CD4-positive, alpha-beta memory T cell (primary cell): ENCODE measurements around the gene FGF19. TPM values are rescaled to one million over a fixed set of nuclear protein-coding genes. Genes with fewer than 3 reads are reported as not detected.

Experiments
- CTCF ChIA-PET: fragments of 350-600 bp; sonication (Branson Sonifier 250); formaldehyde crosslinking; loops from one replicate; lab custom pipeline; 2021; ENCODE audit warnings: inconsistent platforms; ENCODE audit not compliant: partially characterized antibody; lab: Charles Lee
- POLR2A ChIA-PET: fragments of 350-600 bp; sonication (Branson Sonifier 250); formaldehyde crosslinking; loops from one replicate; lab custom pipeline; 2021; ENCODE audit not compliant: partially characterized antibody; lab: Charles Lee
- DNase-seq, 5 donors: peaks; one replicate each; pipeline versions ENCODE4 v3.0.0 to v3.0.0-alpha.2; 2020 to 2022; ENCODE audit warnings: mixed read lengths in 1 of 5
- H3K27ac ChIP-seq: one replicate; pipeline ENCODE4 v1.7.0; 2013; ENCODE audit warnings: low read depth, low read length
- H3K27me3 ChIP-seq: 2 replicates; pipeline ENCODE4 v1.7.0; 2013; ENCODE audit warnings: mild to moderate bottlenecking, low read length, moderate library complexity; ENCODE audit not compliant: insufficient read depth
- H3K36me3 ChIP-seq: 2 replicates; pipeline ENCODE4 v1.7.0; 2013; ENCODE audit warnings: mild to moderate bottlenecking, low read length, moderate library complexity; ENCODE audit not compliant: insufficient read depth
- H3K4me1 ChIP-seq: 2 replicates; pipeline ENCODE4 v1.7.0; 2013; ENCODE audit warnings: mild to moderate bottlenecking, low read length, moderate library complexity; ENCODE audit not compliant: insufficient read depth
- H3K4me3 ChIP-seq, 2 donors: one replicate each; pipeline ENCODE4 v1.7.0; 2013; ENCODE audit warnings: low read length in 2 of 2, mild to moderate bottlenecking in 1 of 2
- H3K9me3 ChIP-seq, 2 donors: one replicate each; pipeline ENCODE4 v1.7.0; 2013; ENCODE audit warnings: low read length in 2 of 2, control low read depth in 1 of 2; ENCODE audit not compliant: control insufficient read depth in 1 of 2
- H3K27ac Mint-ChIP-seq, 7 donors: one replicate each; pipeline ENCODE4 v1.8.0; 2020 to 2021; ENCODE audit warnings: mixed read lengths in 7 of 7, mild to moderate bottlenecking in 6 of 7, inconsistent platforms in 3 of 7, moderate library complexity in 3 of 7
- H3K27me3 Mint-ChIP-seq, 2 donors: one replicate each; pipeline ENCODE4 v1.8.0; 2020 to 2021; ENCODE audit warnings: mixed read lengths in 2 of 2
- H3K36me3 Mint-ChIP-seq, 2 donors: one replicate each; pipeline ENCODE4 v1.8.0; 2020 to 2021; ENCODE audit warnings: mixed read lengths in 2 of 2, inconsistent platforms in 1 of 2, mild to moderate bottlenecking in 1 of 2
- H3K4me1 Mint-ChIP-seq, 4 donors: one replicate each; pipeline ENCODE4 v1.8.0; 2020 to 2021; ENCODE audit warnings: mixed read lengths in 4 of 4, mild to moderate bottlenecking in 1 of 4
- H3K4me3 Mint-ChIP-seq, 8 donors: one replicate each; pipeline ENCODE4 v1.8.0; 2020 to 2021; ENCODE audit warnings: mixed read lengths in 8 of 8, mild to moderate bottlenecking in 7 of 8, moderate library complexity in 6 of 8, inconsistent platforms in 3 of 8
- H3K9me3 Mint-ChIP-seq, 8 donors: one replicate each; pipeline ENCODE4 v1.8.0; 2020 to 2021; ENCODE audit warnings: mixed read lengths in 8 of 8, mild to moderate bottlenecking in 5 of 8, inconsistent platforms in 3 of 8, moderate library complexity in 1 of 8
- intact Hi-C: fragments of 100-400 bp; cut with micrococcal nuclease; formaldehyde crosslinking; loops from one replicate; pipeline ENCODE4 v1.15.1; 2023
- polyA plus RNA-seq, 2 donors: library from polyadenylated mRNA; unstranded; fragments of 300-500 nt; fragmentation: Illumina TruSeq; gene quantifications; one replicate each; pipeline ENCODE4 v1.2.3, GENCODE V29; 2021
- total RNA-seq, 2 experiments: library from RNA; stranded (reverse); gene quantifications; one replicate each; pipeline ENCODE4 v1.2.3, GENCODE V29; 2021

FGF19 gene
- total and polyA plus RNA-seq, 4 experiments from 2014 or later = not detected

DNA sequence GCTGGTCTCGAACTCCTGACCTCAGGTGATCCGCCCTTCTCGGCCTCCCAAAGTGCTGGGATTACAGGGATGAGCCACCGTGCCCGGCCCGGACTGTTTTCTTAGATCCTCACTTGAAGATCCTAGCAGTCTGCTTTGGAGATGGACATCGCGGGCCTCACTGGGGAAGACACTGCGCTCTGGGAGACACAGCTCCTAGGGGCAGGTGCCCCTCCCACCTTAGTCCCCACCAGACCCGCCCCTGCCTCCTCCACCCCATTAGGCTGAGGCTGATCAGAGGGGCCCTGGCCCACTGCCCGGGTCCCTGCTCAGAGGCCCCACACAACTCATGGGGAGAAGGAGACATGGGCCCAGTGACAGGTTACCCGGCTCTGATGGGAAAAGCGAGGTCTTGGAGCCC, 17.4 kb downstream of the FGF19 start:
- Mint-ChIP-seq H3K9me3 (peaks cover 0 to 3% (median 0%) of the 10 kb centered on the region in 8 donors), H3K27me3 (peaks cover 12 to 16% of the 10 kb centered on the region in 2 donors), H3K4me3 (peak overlapping the region in 1 of 8 donors; percentile 39), H3K27ac (no peak overlapping the region), H3K4me1 (peaks cover 2 to 7% (median 4%) of the 10 kb centered on the region in 4 donors), H3K36me3 (no peaks in the 10 kb centered on the region)
- intact Hi-C loops = loop anchor here (2.0 to 5.0 kb wide), 2 partner anchors 504 to 1071 kb away; no protein-coding TSS in a partner anchor
- peaks cover 7% of the 10 kb centered on the region for H3K4me1 ChIP-seq
- ChIA-PET POLR2A (no interaction called here), CTCF (interaction anchor here (0.7 to 1.4 kb wide), 4 partner anchors 16 to 1084 kb away, joined by 3 to 4 read pairs (median 3); no protein-coding TSS in a partner anchor)
- H3K27ac ChIP-seq = no peak overlapping the region
- no peaks in the 10 kb centered on the region for H3K9me3 ChIP-seq
- H3K4me3 ChIP-seq = no peak overlapping the region
- no peaks in the 10 kb centered on the region for H3K36me3 ChIP-seq
- no peaks in the 10 kb centered on the region for H3K27me3 ChIP-seq
- no peak for DNase-seq

DNA sequence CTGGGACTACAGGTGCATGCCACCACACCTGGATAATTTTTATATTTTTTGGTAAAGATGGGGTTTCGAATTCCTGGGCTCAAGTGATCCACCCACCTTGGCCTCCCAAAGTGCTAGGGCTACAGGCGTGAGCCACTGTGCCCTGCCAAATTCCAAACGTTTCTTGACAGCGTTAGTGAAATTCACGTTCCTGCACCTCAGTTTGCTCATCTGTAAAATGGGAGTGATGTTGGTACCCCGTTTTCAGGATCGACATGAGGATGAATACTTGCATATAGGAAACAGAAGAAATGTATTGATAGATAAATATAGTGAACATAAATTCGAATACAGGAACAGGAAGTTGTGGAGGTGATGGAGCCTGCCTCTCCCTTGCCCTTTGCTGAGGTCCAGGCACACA, 18.5 kb downstream of the FGF19 start:
- Histone ChIP-seq H3K27ac (no peak overlapping the region), H3K36me3 (no peaks in the 10 kb centered on the region), H3K9me3 (no peaks in the 10 kb centered on the region), H3K4me3 (no peak overlapping the region), H3K4me1 (peaks cover 7% of the 10 kb centered on the region), H3K27me3 (no peaks in the 10 kb centered on the region)
- POLR2A ChIA-PET = no interaction called here
- CTCF ChIA-PET = interaction anchor here (0.7 to 1.4 kb wide), 5 partner anchors 9 to 203 kb away, joined by 3 to 4 read pairs (median 3); no protein-coding TSS in a partner anchor
- DNase-seq = no peak
- H3K4me1 Mint-ChIP-seq = peaks cover 2 to 7% (median 4%) of the 10 kb centered on the region in 4 donors
- no peaks in the 10 kb centered on the region for H3K9me3 Mint-ChIP-seq
- H3K27me3 Mint-ChIP-seq = peaks cover 7 to 11% of the 10 kb centered on the region in 2 donors
- intact Hi-C loops = loop anchor here (5.0 kb wide), 1 partner anchor 1072 kb away; no protein-coding TSS in a partner anchor
- peak overlapping the region in 1 of 7 donors; percentile 77 for H3K27ac Mint-ChIP-seq
- H3K4me3 Mint-ChIP-seq = peak overlapping the region; percentile 55 to 84 (median 70)
- no peaks in the 10 kb centered on the region for H3K36me3 Mint-ChIP-seq

DNA sequence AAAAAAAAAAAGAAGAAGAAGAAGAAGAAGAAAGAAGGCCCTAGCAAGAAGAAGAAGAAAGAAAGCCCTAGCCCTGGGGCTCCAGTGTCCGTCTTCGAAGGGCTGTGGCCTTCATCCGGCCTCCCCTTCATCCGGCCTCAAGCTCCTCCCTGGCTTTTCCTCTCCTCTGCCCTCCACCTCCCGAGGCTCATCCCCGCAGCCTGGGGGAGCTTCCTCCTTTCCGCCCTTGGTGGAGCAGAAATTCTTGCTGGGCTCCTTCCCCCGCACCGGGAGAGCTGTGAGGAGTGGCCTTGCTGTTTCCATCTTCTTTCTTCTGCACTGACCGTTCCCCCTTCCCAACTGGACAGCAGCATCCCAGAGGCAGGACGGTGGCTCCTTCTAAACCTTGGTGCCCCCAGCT, 19.2 kb downstream of the FGF19 start:
- Mint-ChIP-seq H3K9me3 (no peaks in the 10 kb centered on the region), H3K27me3 (peaks cover 7 to 9% of the 10 kb centered on the region in 2 donors), H3K4me1 (peaks cover 2 to 7% (median 4%) of the 10 kb centered on the region in 4 donors), H3K27ac (no peak overlapping the region), H3K36me3 (no peaks in the 10 kb centered on the region), H3K4me3 (no peak overlapping the region)
- Histone ChIP-seq H3K4me1 (peaks cover 7% of the 10 kb centered on the region), H3K27me3 (no peaks in the 10 kb centered on the region), H3K4me3 (no peak overlapping the region), H3K9me3 (no peaks in the 10 kb centered on the region), H3K27ac (no peak overlapping the region), H3K36me3 (no peaks in the 10 kb centered on the region)
- CTCF ChIA-PET = interaction anchor here (0.6 to 0.8 kb wide), 2 partner anchors 158 to 508 kb away, joined by 3 to 5 read pairs; no protein-coding TSS in a partner anchor
- no peak for DNase-seq
- intact Hi-C loops = loop anchor here (5.0 kb wide), 1 partner anchor 1073 kb away; no protein-coding TSS in a partner anchor
- POLR2A ChIA-PET = no interaction called here

DNA sequence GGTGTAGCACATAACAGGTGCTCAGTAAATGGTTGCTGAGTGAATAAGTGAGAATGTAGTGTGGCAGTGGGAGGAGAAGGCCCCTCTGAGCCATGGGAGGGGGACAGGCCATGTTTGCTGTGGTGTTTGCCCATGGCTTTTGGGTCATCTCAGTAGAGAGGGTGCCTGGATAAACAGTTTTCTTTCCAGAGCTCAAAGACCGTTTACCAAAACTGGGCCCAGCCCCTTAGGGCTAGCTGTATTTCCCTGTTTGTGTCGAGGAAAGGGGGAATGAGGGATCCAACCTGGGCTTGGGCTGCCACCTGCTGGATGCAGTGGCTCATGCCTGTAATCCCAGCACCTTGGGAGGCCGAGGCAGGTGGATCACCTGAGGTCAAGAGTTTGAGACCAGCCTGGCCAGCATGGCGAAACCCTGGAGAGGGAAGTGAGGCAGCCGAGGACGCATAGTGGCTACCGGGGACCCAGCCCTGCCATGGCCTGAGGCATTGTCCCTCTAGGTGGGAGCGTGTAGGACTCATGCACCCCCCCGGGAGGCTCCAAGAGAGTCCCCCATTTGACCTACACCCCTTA, 20.0 kb downstream of the FGF19 start:
- intact Hi-C loops = no loop called here
- ChIA-PET CTCF (interaction anchor here (0.8 kb wide), 1 partner anchor 158 kb away, joined by 5 read pairs; no protein-coding TSS in a partner anchor), POLR2A (no interaction called here)
- Histone ChIP-seq H3K27me3 (no peaks in the 10 kb centered on the region), H3K9me3 (no peaks in the 10 kb centered on the region), H3K27ac (no peak overlapping the region), H3K4me3 (no peak overlapping the region), H3K36me3 (no peaks in the 10 kb centered on the region), H3K4me1 (peaks cover 7% of the 10 kb centered on the region)
- H3K36me3 Mint-ChIP-seq = no peaks in the 10 kb centered on the region
- peaks cover 4 to 8% of the 10 kb centered on the region in 2 donors for H3K27me3 Mint-ChIP-seq
- no peak for DNase-seq
- H3K4me3 Mint-ChIP-seq = peak overlapping the region in 1 of 8 donors; percentile 2
- peaks cover 2 to 7% (median 4%) of the 10 kb centered on the region in 4 donors for H3K4me1 Mint-ChIP-seq
- no peaks in the 10 kb centered on the region for H3K9me3 Mint-ChIP-seq
- no peak overlapping the region for H3K27ac Mint-ChIP-seq

DNA sequence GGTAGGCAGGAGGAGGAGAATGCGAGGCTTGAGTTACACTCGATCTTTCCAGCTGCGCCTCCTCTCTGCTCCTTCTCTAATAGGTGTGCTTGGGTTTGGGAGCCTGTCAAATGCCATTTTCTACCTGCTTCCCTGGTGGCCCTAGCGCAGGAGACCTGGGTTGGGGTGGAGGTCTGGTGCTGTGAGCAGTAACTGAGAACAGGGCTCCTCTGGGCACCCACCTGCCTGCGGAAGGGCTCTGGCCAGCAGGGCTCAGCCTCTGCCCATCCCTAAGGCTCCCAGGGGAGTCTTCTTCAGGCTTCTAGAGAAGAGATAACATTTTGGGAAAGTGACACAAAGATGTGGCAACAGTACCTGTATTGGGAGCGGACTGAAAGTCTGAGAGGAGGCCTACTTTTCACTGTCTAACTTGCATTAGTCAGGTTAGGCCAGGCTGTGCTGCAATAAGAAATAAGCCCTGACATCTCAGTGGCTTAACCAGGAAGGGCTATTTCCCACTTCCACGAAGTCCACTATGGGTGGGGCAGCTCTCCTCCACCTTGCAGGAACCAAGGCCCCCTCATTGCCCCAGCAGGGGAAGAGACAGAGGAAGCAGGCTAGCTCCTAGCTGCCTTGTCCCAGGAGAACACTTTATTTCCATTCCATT, 21.0 kb downstream of the FGF19 start:
- no peak overlapping the region for H3K27ac ChIP-seq
- no peaks in the 10 kb centered on the region for H3K36me3 Mint-ChIP-seq
- H3K27me3 ChIP-seq = no peaks in the 10 kb centered on the region
- intact Hi-C loops = no loop called here
- H3K36me3 ChIP-seq = no peaks in the 10 kb centered on the region
- DNase-seq = no peak
- no peaks in the 10 kb centered on the region for H3K9me3 ChIP-seq
- no peak overlapping the region for H3K4me3 ChIP-seq
- no peak overlapping the region for H3K4me3 Mint-ChIP-seq
- ChIA-PET CTCF (no interaction called here), POLR2A (no interaction called here)
- no peak overlapping the region for H3K27ac Mint-ChIP-seq
- H3K4me1 ChIP-seq = peaks cover 7% of the 10 kb centered on the region
- peaks cover 3% of the 10 kb centered on the region in 2 donors for H3K27me3 Mint-ChIP-seq
- no peaks in the 10 kb centered on the region for H3K9me3 Mint-ChIP-seq
- peaks cover 2 to 7% (median 4%) of the 10 kb centered on the region in 4 donors for H3K4me1 Mint-ChIP-seq

DNA sequence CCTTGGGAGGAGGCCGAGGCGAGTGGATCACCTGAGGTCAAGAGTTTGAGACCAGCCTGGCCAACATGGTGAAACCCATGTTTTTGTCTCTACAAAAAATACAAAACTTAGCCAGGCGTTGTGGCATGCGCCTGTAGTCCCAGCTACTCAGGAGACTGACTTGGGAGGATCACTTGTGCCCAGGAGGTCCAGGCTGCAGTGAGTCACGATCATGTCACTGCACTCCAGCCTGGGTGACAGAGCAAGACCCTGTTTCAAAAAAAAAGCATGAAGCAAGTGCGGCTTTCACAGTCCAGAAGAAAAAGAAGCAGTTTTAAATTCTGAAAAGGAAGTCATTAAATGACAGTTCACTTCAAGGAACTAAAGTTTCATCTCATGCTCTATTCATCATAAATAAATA, 21.6 kb downstream of the FGF19 start:
- Mint-ChIP-seq H3K36me3 (no peaks in the 10 kb centered on the region), H3K27me3 (peaks cover 2 to 3% of the 10 kb centered on the region in 2 donors), H3K4me1 (peaks cover 2 to 7% (median 4%) of the 10 kb centered on the region in 4 donors), H3K27ac (peak overlapping the region in 1 of 7 donors; percentile 47), H3K4me3 (no peak overlapping the region), H3K9me3 (no peaks in the 10 kb centered on the region)
- DNase-seq = no peak
- CTCF ChIA-PET = no interaction called here
- POLR2A ChIA-PET = no interaction called here
- Histone ChIP-seq H3K27me3 (no peaks in the 10 kb centered on the region), H3K4me1 (peaks cover 7% of the 10 kb centered on the region), H3K9me3 (no peaks in the 10 kb centered on the region), H3K27ac (no peak overlapping the region), H3K36me3 (no peaks in the 10 kb centered on the region), H3K4me3 (no peak overlapping the region)
- intact Hi-C loops = no loop called here

DNA sequence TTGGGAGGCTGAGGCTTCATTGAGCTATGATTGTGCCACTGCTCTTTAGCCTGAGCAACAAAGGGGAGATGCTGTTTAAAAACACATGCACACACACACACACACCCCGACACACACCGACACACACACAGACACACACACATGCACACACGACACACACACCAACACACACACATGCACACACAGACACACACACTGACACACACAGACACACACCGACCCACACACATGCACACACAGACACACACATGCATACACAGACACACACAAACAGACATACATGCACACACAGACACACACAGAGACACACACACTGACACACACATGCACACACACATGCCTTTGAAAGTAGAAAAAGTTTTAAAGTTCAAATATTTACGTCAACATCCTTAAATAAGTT, 23.1 kb downstream of the FGF19 start:
- H3K27ac ChIP-seq = no peak overlapping the region
- POLR2A ChIA-PET = no interaction called here
- H3K9me3 ChIP-seq = no peaks in the 10 kb centered on the region
- no peak overlapping the region for H3K4me3 ChIP-seq
- no peaks in the 10 kb centered on the region for H3K27me3 ChIP-seq
- peaks cover 6% of the 10 kb centered on the region for H3K4me1 ChIP-seq
- CTCF ChIA-PET = interaction anchor here (2.1 kb wide), 1 partner anchor 10 kb away, joined by 7 read pairs; no protein-coding TSS in a partner anchor
- intact Hi-C loops = no loop called here
- Mint-ChIP-seq H3K27ac (no peak overlapping the region), H3K9me3 (no peaks in the 10 kb centered on the region), H3K4me3 (no peak overlapping the region), H3K4me1 (peaks cover 2 to 4% (median 3%) of the 10 kb centered on the region in 4 donors), H3K27me3 (peaks cover 0 to 1% of the 10 kb centered on the region in 2 donors), H3K36me3 (no peaks in the 10 kb centered on the region)
- H3K36me3 ChIP-seq = no peaks in the 10 kb centered on the region
- no peak for DNase-seq
